ENCODE results near the gene VWF.

The VWF gene

DNA sequence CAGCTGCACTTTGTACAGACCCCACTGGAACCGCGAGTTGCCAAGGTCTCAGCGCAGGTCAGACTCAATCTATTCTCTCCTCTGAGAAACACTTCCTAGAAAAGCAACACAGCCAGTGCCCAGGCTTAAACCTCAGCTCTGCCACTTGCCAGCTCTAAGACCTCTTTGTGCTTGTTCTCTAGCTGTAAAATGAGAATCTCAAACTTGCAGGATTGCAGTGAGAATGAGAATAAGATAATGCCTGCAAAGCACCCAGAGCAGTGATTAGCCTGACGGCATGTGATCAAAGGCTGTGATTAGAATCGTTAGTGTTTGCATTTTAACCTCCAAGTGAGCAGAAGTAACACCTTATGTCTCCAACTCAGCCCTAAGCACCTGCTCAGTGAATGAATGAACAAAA lies 200.7 kb downstream of the VWF start:
- DNase-seq, result no peak

DNA sequence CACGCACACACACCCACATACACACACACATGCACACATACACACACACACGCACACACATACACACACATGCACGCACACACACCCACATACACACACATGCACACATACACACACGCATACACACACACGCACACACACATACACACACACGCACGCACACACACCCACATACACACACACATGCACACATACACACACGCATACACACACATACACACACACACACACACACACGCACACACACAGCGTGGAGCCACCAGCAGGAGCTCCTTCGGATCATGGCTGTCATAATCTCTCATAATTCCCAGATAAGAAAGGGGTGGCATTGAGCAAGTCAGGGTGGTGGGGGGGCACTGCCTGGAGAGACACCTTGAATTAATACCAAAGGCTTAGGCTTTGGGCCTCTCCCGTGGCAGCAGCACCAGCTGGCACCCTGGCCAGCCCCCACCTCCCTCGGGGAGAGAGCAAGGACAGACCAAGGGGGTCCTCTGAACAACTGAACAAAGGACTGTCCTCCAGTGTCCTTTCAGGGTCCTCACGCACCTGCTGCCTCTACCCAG lies 201.3 kb downstream of the VWF start:
- TF ChIP-seq GATA1 (IDR thresholded peaks at IDR 0.05; ENCODE audit: low read depth, low read length) (no peak), POLR2A (IDR thresholded peaks at IDR 0.05; ENCODE audit: low read length) (no peak)
- DNase-seq, result no peak

More for the DNA sequence above, 200.7 kb downstream of the VWF start:
- TF ChIP-seq GATA1 (IDR thresholded peaks at IDR 0.05; ENCODE audit: low read depth, low read length) (no peak), POLR2A (IDR thresholded peaks at IDR 0.05; ENCODE audit: low read length) (no peak)

- TF ChIP-seq POLR2A (IDR thresholded peaks at IDR 0.05; ENCODE audit: low read length) (no peak), GATA1 (IDR thresholded peaks at IDR 0.05; ENCODE audit: low read depth, low read length) (no peak)
- no peak for DNase-seq
Measured at GRCh38 chr12:5921966-5922899, 202.2 kb downstream of the VWF start.

DNA sequence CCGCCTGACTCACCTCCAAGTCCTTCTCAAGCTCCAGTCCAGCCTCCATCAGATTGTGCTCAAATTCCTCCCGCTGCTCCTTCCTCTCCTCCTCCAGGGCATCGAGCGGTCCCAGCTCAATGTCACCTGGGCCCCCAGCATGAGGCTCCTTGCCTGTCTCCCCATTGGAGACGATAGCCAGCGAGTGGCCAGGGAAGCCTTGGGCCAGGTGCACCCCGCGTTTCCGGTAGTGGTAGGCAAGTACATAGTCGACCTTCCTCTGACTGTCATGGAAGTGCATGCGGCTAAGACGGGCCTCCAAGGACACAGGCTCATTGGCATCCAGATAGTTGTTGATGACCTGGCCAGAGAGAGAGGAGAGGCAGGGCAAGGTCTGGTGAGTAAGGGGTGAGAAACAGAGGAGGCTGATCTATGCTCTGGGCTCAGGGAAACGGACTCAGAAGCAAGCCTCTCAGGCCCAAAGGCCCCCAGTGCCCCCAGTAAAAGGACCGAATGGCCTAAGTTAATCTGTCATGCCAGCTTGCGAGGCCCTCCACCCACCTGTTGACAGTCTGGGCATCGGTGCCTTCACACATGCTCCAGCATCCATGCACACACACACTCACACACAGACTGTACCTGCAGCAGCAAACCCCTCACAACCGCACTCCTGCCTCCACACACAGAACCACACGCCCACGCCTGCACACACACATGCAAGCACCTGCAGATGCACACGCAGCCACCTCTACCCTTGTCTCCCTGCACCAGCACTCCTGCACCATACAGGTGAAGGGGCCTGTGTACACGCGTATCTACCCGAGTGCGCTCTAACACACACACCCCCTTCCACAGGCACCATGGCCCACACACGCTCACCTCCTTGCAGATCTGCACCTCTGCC lies 203.2 kb downstream of the VWF start:
- TF ChIP-seq GATA1 (IDR thresholded peaks at IDR 0.05; ENCODE audit: low read depth, low read length) (no peak), POLR2A (IDR thresholded peaks at IDR 0.05; ENCODE audit: low read length) (no peak)
- DNase-seq, result no peak

DNA sequence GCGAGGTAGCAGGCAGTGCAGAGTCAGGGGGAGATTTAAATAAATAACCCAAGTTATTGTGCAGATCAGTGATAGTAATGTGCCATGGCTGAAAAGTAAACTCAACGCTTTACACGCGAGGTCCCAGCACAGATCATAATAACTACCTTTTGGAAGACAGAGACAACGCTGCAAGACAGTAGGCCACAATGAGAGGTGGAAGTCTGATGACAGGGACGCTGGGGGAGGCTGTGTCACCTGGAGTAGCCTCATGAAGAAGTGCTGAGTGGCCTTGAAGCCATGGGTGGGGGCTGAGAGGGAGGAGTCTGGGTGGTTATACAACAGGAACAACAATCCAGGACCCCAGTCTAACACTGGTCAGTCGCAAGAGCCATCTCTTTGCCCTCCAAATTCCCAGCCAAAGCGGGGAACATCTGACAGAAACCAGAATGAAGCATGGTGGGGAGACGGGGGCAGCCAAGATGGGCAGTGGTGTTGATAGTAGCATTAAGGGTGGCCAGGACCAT lies 207.6 kb downstream of the VWF start:
- TF ChIP-seq POLR2A (IDR thresholded peaks at IDR 0.05; ENCODE audit: low read length) (no peak), GATA1 (IDR thresholded peaks at IDR 0.05; ENCODE audit: low read depth, low read length) (no peak)
- no peak for DNase-seq

DNA sequence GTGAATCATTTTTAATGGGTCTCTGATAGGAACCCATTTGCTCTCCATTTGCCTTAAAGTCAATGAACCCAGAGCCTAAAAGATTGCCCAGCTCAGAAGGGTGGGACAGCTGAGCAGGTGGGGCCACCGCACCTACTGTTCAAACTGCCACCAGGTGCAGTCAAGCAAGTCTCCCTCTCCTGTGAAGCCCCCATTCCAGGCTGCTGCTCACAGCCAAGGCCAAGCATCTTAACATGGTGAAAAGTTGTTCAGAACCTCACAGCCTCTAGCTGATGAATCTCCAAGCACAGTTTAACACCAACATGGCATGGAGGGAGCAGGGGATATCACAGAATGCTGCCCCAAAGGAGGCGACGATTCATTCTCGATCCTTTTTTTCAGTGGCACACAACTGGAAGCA lies 209.0 kb downstream of the VWF start:
- TF ChIP-seq GATA1 (IDR thresholded peaks at IDR 0.05; ENCODE audit: low read depth, low read length), result no peak
- TF ChIP-seq POLR2A (IDR thresholded peaks at IDR 0.05; ENCODE audit: low read length), result no peak
- DNase-seq, result no peak

DNA sequence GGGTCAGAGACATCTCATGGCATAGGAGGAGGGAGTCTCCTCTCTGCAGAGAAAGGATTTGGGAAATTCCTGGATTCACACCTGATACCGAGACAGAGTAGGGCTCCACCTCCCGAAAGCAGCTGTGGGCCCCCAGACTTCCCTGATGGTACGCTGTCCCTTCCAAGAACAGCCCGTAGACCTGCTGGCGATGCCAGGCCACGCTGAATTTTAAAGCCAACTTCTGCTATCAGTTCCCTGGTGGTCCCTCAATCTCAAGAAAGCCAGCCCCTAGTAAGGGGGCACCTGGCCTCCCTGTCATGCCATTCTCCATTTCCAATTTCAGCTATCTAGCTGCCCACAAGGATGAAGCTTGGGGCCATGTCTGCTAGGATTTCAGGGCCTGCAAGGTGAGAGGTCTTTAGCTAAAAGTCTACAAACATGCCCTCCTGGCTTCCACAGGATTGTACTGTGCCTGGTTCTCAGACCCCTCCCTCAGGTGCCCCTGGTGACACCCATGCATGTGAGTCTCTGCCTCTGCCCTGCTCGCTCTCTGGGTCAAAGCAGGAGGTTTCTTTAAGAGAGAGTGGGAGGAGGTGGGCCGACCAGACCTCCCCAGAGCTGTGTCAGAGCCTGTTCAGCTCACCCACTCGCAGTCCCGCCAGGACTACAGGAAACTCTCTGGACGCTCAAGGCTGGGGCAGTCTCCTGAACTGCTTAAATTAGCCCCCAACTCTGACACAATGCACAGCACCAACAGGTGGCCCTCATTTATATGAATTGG lies 209.9 kb downstream of the VWF start:
- DNase-seq, result no peak
- no peak for TF ChIP-seq POLR2A (IDR thresholded peaks at IDR 0.05; ENCODE audit: low read length)
- TF ChIP-seq GATA1 (IDR thresholded peaks at IDR 0.05; ENCODE audit: low read depth, low read length), result no peak

- no peak for DNase-seq
- TF ChIP-seq POLR2A (IDR thresholded peaks at IDR 0.05; ENCODE audit: low read length) (no peak), GATA1 (IDR thresholded peaks at IDR 0.05; ENCODE audit: low read depth, low read length) (no peak)
Measured at GRCh38 chr12:5913387-5913786, 211.1 kb downstream of the VWF start.

- no peak for DNase-seq
- no peak for TF ChIP-seq GATA1 (IDR thresholded peaks at IDR 0.05; ENCODE audit: low read depth, low read length)
Measured at GRCh38 chr12:5912437-5913334, 211.8 kb downstream of the VWF start.

DNA sequence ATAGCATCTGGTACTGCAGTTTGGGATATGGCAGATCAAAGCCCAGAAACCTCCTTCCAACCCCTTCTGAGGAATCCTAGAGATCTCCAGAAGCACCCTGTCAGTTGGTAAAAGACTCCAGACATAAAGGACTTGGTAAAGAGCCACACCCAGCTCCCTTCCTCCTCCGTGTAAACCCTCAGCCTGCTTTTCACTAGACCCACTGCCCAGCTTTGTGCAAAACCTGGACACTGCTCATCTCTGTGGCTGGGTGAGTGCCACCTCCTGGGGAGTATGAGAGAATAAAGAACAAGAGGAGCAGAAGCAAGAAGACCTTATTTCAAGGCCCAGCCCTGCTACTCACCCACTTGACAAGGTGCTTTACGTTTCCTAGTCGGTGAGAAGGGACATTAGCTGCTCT lies 212.5 kb downstream of the VWF start:
- DNase-seq, result no peak
- TF ChIP-seq GATA1 (IDR thresholded peaks at IDR 0.05; ENCODE audit: low read depth, low read length) (no peak), POLR2A (IDR thresholded peaks at IDR 0.05; ENCODE audit: low read length) (no peak)

GRCh38 chr12:5910790-5911548 lies 213.5 kb downstream of the VWF start:
- no peak for DNase-seq
- no peak for TF ChIP-seq GATA1 (IDR thresholded peaks at IDR 0.05; ENCODE audit: low read depth, low read length)
- TF ChIP-seq POLR2A (IDR thresholded peaks at IDR 0.05; ENCODE audit: low read length), result no peak

DNA sequence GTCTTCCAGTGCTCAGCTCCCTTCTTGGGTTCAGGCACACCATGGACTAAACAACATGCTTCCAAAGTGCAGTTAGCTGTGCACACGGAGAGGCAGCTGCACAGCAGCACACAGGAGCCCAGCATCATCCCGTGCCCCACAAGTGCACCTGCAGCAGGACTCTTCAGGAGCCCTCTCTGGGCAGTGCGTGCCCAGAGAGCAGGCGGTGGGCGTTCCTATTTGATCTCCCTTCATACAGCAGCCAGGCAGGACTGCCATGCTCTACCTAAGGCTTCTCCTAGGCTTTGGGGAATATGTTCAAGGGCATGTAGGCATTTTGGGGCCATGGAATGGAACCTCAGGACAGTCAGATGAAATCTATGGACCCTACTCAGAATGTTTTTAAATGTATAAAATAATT lies 214.9 kb downstream of the VWF start:
- DNase-seq, result no peak
- no peak for TF ChIP-seq GATA1 (IDR thresholded peaks at IDR 0.05; ENCODE audit: low read depth, low read length)
- no peak for TF ChIP-seq POLR2A (IDR thresholded peaks at IDR 0.05; ENCODE audit: low read length)

All from erythroblast (primary cell).